Bronchial epithelial cell (primary cell): ENCODE data around the gene MAGEA2. TPM values are rescaled to one million over a fixed set of nuclear protein-coding genes. Genes with fewer than 3 reads are reported as not detected.
"Not testable (repeated sequence)": the region's sequence is repeated elsewhere in the genome, so short reads cannot be mapped to it uniquely, and the experiment has no call there.

Source experiments
- DNase-seq: peaks from one replicate; pipeline ENCODE4 v3.0.0-alpha.2; 2010; ENCODE audit warnings: low read depth
- FAIRE-seq: peaks from 2 replicates; lab custom pipeline; 2011; peaks lifted over from hg19 to GRCh38; lab: Jason Lieb, UNC
- H3K27me3 ChIP-seq: 2 replicates; pipeline ENCODE4 v1.5.1; 2011; ENCODE audit warnings: low read length; ENCODE audit not compliant: control insufficient read depth, insufficient read depth
- H3K36me3 ChIP-seq: 2 replicates; pipeline ENCODE4 v1.5.1; 2011; ENCODE audit warnings: low read length; ENCODE audit not compliant: control insufficient read depth, insufficient read depth
- H3K4me3 ChIP-seq: 2 replicates; pipeline ENCODE4 v1.5.1; 2011; ENCODE audit warnings: mild to moderate bottlenecking, low read depth, low read length, control low read depth
- CTCF ChIP-seq: IDR thresholded peaks from 2 replicates; pipeline ENCODE4 v1.5.1; 2011; ENCODE audit warnings: mild to moderate bottlenecking, moderate library complexity, low read length, control low read depth, inconsistent platforms; ENCODE audit not compliant: insufficient read depth, severe bottlenecking
- total RNA-seq: library from RNA; depleted of rRNA; stranded (reverse); fragments of >200 nt; gene quantifications from 2 replicates; pipeline ENCODE4 v1.2.1, GENCODE V29; 2014

Gene MAGEA2
- total RNA-seq, 1 donor from 2014 or later: not detected

GRCh38 chrX:152738560-152738959 lies 15.1 kb downstream of the MAGEA2 start:
- Histone ChIP-seq H3K27me3 (no peaks in the 10 kb centered on the region), H3K4me3 (no peak overlapping the region), H3K36me3 (no peaks in the 10 kb centered on the region)
- DNase-seq (no peak), FAIRE-seq (no peak)
- TF ChIP-seq CTCF: no peak

DNA sequence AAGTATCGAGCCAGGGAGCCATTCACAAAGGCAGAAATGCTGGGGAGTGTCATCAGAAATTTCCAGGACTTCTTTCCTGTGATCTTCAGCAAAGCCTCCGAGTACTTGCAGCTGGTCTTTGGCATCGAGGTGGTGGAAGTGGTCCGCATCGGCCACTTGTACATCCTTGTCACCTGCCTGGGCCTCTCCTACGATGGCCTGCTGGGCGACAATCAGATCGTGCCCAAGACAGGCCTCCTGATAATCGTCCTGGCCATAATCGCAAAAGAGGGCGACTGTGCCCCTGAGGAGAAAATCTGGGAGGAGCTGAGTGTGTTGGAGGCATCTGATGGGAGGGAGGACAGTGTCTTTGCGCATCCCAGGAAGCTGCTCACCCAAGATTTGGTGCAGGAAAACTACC lies 17.1 kb downstream of the MAGEA2 start:
- H3K27me3 ChIP-seq, DNase-seq, H3K36me3 ChIP-seq, FAIRE-seq, H3K4me3 ChIP-seq: not testable (repeated sequence)

DNA sequence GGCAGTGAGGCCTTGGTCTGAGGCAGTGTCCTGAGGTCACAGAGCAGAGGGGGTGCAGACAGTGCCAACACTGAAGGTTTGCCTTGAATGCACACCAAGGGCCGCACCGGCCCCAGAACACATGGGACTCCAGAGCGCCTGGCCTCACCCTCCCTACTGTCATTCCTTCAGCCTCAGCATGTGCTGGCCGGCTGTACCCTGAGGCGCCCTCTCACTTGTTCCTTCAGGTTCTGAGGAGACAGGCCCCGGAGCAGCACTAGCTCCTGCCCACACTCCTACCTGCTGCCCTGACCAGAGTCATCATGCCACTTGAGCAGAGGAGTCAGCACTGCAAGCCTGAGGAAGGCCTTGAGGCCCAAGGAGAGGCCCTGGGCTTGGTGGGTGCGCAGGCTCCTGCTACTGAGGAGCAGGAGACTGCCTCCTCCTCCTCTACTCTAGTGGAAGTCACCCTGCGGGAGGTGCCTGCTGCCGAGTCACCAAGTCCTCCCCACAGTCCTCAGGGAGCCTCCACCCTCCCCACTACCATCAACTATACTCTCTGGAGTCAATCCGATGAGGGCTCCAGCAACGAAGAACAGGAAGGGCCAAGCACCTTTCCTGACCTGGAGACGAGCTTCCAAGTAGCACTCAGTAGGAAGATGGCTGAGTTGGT lies 17.7 kb downstream of the MAGEA2 start:
- H3K36me3 ChIP-seq: no peaks in the 10 kb centered on the region
- no peak for TF ChIP-seq CTCF
- DNase-seq: no peak
- H3K27me3 ChIP-seq: no peaks in the 10 kb centered on the region
- H3K4me3 ChIP-seq: no peak overlapping the region
- FAIRE-seq: no peak

DNA sequence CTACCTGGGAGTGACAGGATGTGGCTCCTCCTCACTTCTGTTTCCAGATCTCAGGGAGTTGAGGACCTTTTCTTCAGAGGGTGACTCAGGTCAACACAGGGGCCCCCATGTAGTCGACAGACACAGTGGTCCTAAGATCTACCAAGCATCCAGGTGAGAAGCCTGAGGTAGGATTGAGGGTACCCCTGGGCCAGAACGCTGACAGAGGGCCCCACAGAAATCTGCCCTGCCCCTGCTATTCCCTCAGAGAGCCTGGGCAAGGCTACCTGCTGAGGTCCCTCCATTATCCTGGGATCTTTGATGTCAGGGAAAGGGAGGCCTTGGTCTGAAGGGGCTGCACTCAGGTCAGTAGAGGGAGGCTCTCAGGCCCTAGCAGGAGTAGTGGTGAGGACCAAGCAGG lies 18.5 kb downstream of the MAGEA2 start:
- no peak overlapping the region for H3K4me3 ChIP-seq
- no peak for TF ChIP-seq CTCF
- FAIRE-seq (no peak), DNase-seq (no peak)
- H3K27me3 ChIP-seq: no peaks in the 10 kb centered on the region
- H3K36me3 ChIP-seq: no peaks in the 10 kb centered on the region

GRCh38 chrX:152734143-152734858 lies 19.3 kb downstream of the MAGEA2 start:
- H3K36me3 ChIP-seq, FAIRE-seq, DNase-seq, H3K4me3 ChIP-seq, H3K27me3 ChIP-seq: not testable (repeated sequence)

- FAIRE-seq (no peak), DNase-seq (no peak)
- Histone ChIP-seq H3K27me3 (no peaks in the 10 kb centered on the region), H3K36me3 (no peaks in the 10 kb centered on the region), H3K4me3 (no peak within 1 kb of the TSS)
- no peak for TF ChIP-seq CTCF
Observed at GRCh38 chrX:152733261-152733975, 20.2 kb downstream of the MAGEA2 start, which contains the start of the genes CSAG1 and MAGEA12. Gene CSAG1 (minus strand): TSS chrX:152733721. CDS start chrX:152732460, 1,261 bp downstream. Gene MAGEA12 (plus strand): TSS chrX:152733757. CDS start chrX:152736162, 2,405 bp downstream.
